H54 (cell line): ENCODE data around the gene ITGB2.

Source experiments
- DNase-seq: peaks from one replicate; pipeline ENCODE4 v3.0.0; 2011; ENCODE audit warnings: low spot score, mixed read lengths; ENCODE audit not compliant: insufficient read length
- FAIRE-seq: peaks from 3 replicates; lab custom pipeline; 2011; peaks lifted over from hg19 to GRCh38; lab: Jason Lieb, UNC
- POLR2A ChIP-seq: IDR thresholded peaks from 2 replicates; pipeline ENCODE4 v1.6.1; 2011; ENCODE audit warnings: low read depth, mild to moderate bottlenecking, low read length

The ITGB2 gene

DNA sequence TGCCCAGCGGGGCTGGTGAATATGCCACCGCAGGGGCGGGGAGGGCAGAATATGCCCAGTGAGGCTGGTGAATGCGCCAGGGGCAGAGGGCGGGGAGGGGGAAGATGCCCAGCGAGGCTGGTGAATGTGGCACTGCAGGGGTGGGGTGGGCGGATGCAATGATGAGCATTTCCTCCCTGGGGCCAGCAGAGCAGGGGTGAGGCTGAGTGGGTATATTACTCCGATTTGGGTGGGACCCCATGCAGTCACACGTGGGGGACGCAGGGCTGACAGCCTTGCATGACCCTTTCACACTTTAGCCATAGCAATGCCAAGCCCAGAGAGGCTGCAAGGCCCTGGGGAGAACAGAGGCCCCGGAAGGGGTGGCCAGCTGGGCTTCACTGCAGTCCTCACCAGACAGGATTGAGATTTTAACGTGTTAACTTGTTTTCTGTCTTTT lies 9.9 kb upstream of the ITGB2 start:
- peak; percentile 73 for DNase-seq
- TF ChIP-seq POLR2A = no peak
- FAIRE-seq = no peak

DNA sequence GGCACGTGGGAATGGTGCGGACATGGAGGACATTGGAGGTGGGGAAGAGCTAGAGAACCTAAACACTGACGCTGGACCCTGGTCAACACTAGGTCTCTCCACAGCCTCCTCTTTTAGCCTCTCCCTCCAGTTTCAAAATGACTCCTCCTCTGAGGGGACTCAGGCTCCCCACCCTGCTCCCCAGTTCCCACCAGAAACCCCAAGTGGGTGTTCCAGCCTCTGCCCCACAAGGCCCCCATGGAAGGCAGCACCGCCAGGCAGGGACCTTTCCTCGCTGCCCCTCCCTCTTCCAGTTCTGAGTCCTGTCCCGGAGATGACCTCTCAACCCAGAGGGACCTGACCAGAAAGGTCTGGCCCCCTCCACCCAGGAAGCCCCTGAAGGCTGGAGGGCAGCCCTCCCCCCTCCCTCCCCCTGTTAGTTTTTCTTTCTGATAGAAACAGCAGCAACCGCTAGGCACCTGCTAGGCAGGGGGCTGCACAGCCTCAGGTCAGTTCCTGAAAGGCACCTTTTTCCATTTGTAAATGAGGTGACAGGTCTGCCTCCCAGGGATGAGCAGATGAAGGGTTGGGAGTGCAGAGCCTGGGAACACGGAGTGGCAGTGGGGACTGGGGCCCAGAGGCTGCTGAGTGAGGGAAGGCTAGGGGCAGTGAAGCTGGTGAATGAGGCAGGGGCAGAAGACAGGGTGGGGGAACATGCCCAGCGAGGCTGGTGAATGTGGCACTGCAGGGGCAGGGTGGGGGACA lies 9.3 kb upstream of the ITGB2 start:
- FAIRE-seq (no peak), DNase-seq (no peak)
- no peak for TF ChIP-seq POLR2A

GRCh38 chr21:44929242-44929798 lies 8.6 kb upstream of the ITGB2 start:
- DNase-seq (no peak), FAIRE-seq (no peak)
- no peak for TF ChIP-seq POLR2A

DNA sequence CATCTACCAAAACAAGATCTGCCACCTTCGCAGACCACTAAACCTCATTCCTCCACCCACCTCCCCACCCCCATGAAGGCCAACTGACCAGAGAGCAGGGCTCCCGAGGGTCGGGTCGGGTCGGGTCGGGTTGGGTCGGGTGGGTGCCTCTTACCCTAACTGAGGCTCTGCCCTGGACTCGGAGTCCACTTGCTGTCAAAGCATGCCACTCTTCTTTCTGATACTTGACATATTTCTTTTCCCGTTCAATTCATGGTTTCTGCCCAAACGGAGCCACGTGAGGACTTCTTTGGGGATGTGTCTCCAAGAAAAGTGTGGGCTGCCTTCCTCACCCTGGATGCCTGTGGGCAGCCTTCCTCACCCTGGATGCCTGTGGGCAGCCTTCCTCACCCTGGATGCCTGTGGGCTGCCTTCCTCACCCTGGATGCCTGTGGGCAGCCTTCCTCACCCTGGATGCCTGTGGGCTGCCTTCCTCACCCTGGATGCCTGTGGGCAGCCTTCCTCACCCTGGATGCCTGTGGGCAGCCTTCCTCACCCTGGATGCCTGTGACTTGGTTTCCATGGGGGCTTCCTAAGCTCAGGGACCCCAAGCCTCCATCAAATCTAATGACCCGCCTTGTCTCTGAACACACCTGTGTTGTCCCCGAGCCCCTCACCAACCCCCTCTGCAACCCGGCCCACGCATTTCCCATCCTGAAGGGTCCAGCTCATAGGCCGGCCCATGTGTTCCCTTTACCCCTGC lies 8.0 kb upstream of the ITGB2 start:
- DNase-seq = peak; percentile 87
- FAIRE-seq = peak; percentile 77

- no peak for TF ChIP-seq POLR2A
- FAIRE-seq = no peak
These were observed 7.1 kb upstream of the ITGB2 start for GRCh38 chr21:44927587-44928461.

DNA sequence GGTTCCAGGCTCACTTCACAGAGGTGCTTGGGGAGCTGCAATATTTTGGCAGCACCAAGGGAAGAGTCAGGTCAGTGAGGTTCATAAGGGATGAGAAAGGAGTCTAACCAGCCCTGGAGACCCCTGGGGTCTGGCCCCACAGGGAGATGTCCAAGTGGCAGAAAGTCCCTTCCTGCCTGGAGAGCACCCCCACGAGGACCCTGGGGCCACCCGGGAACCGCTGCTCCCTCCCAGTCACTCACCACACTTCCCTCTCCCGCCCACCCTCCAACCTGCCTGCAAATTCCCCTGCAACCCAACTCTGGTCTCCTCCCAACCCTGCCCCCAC lies 6.5 kb upstream of the ITGB2 start:
- DNase-seq (no peak), FAIRE-seq (no peak)
- no peak for TF ChIP-seq POLR2A

More at GRCh38 chr21:44927587-44928461, 7.1 kb upstream of the ITGB2 start:
- DNase-seq = peak; percentile 98

- DNase-seq (no peak), FAIRE-seq (no peak)
- TF ChIP-seq POLR2A = no peak
These were observed 5.8 kb upstream of the ITGB2 start for GRCh38 chr21:44926331-44927101.

GRCh38 chr21:44925378-44925755 lies 4.7 kb upstream of the ITGB2 start:
- TF ChIP-seq POLR2A = no peak
- FAIRE-seq (no peak), DNase-seq (no peak)

- DNase-seq = no peak
- FAIRE-seq = no peak
- TF ChIP-seq POLR2A = no peak
These were observed 4.1 kb upstream of the ITGB2 start for GRCh38 chr21:44924606-44925377.

DNA sequence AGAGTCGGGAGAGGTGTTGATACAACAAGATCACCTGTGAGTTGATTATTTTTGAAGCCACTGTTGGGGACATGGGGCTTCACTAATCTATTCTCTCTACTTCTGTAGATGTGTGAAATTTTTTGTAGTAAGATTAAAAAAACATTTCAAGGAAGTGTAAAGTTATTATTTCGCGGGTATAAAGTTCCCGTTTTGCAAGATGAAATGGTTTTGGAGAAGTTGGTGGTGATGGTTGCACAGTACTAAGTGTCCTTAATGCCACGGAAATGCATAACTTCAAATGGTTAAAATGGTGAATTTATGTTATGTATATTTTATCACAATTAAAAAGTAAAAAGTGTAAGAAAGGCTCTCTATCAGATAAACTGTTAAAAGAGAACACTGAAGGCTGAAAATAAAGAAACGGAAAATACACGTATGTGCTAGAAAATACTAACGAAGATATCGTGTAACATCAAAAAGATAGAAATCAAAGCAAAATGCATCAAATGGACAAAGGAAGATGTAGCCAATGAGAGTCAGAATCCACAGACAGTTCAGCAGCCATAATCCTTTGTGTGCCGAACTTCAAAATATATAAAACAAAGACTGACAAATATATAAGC lies 2.9 kb upstream of the ITGB2 start:
- DNase-seq (no peak), FAIRE-seq (no peak)
- TF ChIP-seq POLR2A = no peak

DNA sequence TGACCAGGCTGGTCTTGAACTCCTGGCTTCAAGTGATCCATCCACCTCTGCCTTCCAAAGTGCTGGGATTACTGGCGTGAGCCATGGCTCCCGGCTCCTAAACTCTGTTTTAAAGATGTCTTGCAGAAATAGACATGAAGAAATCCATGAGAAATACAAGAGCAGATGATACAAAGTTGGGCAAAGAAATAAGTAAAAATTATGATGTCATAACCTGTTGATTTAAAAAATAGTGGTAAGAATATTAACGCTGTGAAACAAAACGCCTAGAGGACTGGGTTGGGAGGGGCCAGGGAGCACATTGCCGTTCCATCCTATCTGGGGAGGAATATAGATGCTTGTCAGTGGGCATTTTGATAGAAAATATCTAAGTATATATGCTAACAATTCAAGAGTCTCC lies 1.2 kb upstream of the ITGB2 start:
- no peak for FAIRE-seq
- no peak for DNase-seq
- no peak for TF ChIP-seq POLR2A
